Endodermal cell (in vitro differentiated cells): ENCODE results near the gene WDR91. TPM values are rescaled to one million over a fixed set of nuclear protein-coding genes. Genes with fewer than 3 reads are reported as not detected.
"Not testable (repeated sequence)": the region's sequence is repeated elsewhere in the genome, so short reads cannot be mapped to it uniquely, and the experiment has no call there.

Source experiments
- DNase-seq: peaks from one replicate; pipeline ENCODE4 v3.0.0-alpha.2; 2017
- H3K27ac ChIP-seq: 2 replicates; pipeline ENCODE4 v1.5.1; 2013; ENCODE audit warnings: mild to moderate bottlenecking, low read depth, low read length, moderate library complexity
- H3K27me3 ChIP-seq: 2 replicates; pipeline ENCODE4 v1.6.1; 2013; ENCODE audit warnings: mild to moderate bottlenecking, low read length, moderate library complexity; ENCODE audit not compliant: insufficient read depth, control insufficient read depth, poor library complexity, severe bottlenecking
- H3K36me3 ChIP-seq: 2 replicates; pipeline ENCODE4 v1.7.0; 2013; ENCODE audit warnings: mild to moderate bottlenecking, low read length, moderate library complexity; ENCODE audit not compliant: control insufficient read depth, insufficient read depth
- H3K4me1 ChIP-seq: one replicate; pipeline ENCODE4 v1.7.0; 2013; ENCODE audit warnings: low read length; ENCODE audit not compliant: control insufficient read depth, insufficient read depth
- H3K4me3 ChIP-seq: 2 replicates; pipeline ENCODE4 v1.5.1; 2013; ENCODE audit warnings: mild to moderate bottlenecking, low read length, moderate library complexity
- H3K9ac ChIP-seq: 2 replicates; pipeline ENCODE4 v1.6.1; 2013; ENCODE audit warnings: mild to moderate bottlenecking, low read length, moderate library complexity; ENCODE audit not compliant: poor library complexity, severe bottlenecking; ENCODE audit errors: extremely low read depth
- H3K9me3 ChIP-seq: 2 replicates; pipeline ENCODE4 v1.6.1; 2013; ENCODE audit warnings: mild to moderate bottlenecking, low read length, moderate library complexity; ENCODE audit not compliant: control insufficient read depth
- H3K27ac Mint-ChIP-seq: 2 replicates; pipeline ENCODE4 v1.8.0; 2020; ENCODE audit warnings: mixed read lengths
- H3K27me3 Mint-ChIP-seq: 2 replicates; pipeline ENCODE4 v1.8.0; 2021; ENCODE audit warnings: mild to moderate bottlenecking, mixed read lengths; ENCODE audit not compliant: insufficient read depth
- H3K36me3 Mint-ChIP-seq: 2 replicates; pipeline ENCODE4 v1.8.0; 2020; ENCODE audit warnings: low read depth, mixed read lengths
- H3K4me1 Mint-ChIP-seq: 2 replicates; pipeline ENCODE4 v1.8.0; 2020; ENCODE audit warnings: mixed read lengths
- H3K4me3 Mint-ChIP-seq: 2 replicates; pipeline ENCODE4 v1.8.0; 2020; ENCODE audit warnings: mild to moderate bottlenecking, moderate library complexity, mixed read lengths
- H3K9me3 Mint-ChIP-seq: 2 replicates; pipeline ENCODE4 v1.8.0; 2020; ENCODE audit warnings: mild to moderate bottlenecking, mixed read lengths
- CTCF ChIP-seq: fragments of 200-600 bp; sonication (generic); conservative IDR thresholded peaks from 2 replicates; pipeline ENCODE4 v1.5.0; 2021; ENCODE audit warnings: antibody characterized with exemption, mild to moderate bottlenecking
- WGBS, 2 experiments: methylation state at CpG; one replicate each; pipeline versions ENCODE4 v1.1.5 to v1.1.7; 2013; ENCODE audit warnings: missing lambda C conversion rate in 2 of 2, mixed read lengths in 1 of 2; ENCODE audit not compliant: insufficient coverage in 1 of 2, insufficient read length in 1 of 2; 5-methylcytosine and 5-hydroxymethylcytosine counted together
- total RNA-seq, 2 donors: library from RNA; stranded (reverse); fragmentation: NEBNext Ultra II Directional in 1 of 2; extraction: Animal tissue kit (Norgen Biotek cat#: 25700) in 1 of 2; gene quantifications; 2 replicates in 1 of 2; 3 replicates in 1 of 2; pipeline ENCODE4 v1.2.1, GENCODE V29; 2021

The WDR91 gene
- total RNA-seq, 2 donors from 2014 or later = 8.2 to 9.6 TPM

GRCh38 chr7:135234727-135235126, 23.4 kb upstream of the WDR91 start:
- H3K4me3 Mint-ChIP-seq = no peak overlapping the region
- no peaks in the 10 kb centered on the region for H3K9me3 Mint-ChIP-seq

DNA sequence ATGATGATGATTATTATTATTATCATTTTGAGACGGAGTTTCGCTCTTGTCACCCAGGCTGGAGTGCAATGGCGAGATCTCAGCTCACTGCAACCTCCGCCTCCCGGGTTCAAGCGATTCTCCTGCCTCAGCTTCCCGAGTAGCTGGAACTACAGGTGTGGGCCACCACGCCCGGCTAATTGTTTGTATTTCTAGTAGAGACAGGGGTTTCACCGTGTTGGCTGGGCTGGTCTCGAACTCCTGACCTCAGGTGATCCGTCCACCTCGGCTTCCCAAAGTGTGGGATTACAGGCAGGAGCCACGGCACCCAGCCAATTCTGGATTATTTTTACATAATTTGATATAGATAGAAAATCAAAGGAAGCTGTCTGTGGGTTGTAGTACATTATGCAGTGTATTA, 22.8 kb upstream of the WDR91 start:
- not testable (repeated sequence) for H3K4me1 Mint-ChIP-seq, H3K27ac Mint-ChIP-seq, H3K4me3 ChIP-seq, H3K27ac ChIP-seq, H3K4me3 Mint-ChIP-seq, H3K9me3 Mint-ChIP-seq, H3K27me3 Mint-ChIP-seq, DNase-seq, H3K36me3 Mint-ChIP-seq, H3K4me1 ChIP-seq, H3K36me3 ChIP-seq, H3K9me3 ChIP-seq, H3K9ac ChIP-seq, H3K27me3 ChIP-seq
- 90 to 94% methylated on average over 2 to 14 of the region's 14 CpGs for WGBS, 2 experiments

More at GRCh38 chr7:135234727-135235126, 23.4 kb upstream of the WDR91 start:
- H3K27me3 ChIP-seq = no peaks in the 10 kb centered on the region
- Mint-ChIP-seq H3K27me3 (no peaks in the 10 kb centered on the region), H3K4me1 (peaks cover 6% of the 10 kb centered on the region), H3K27ac (no peak overlapping the region), H3K36me3 (no peaks in the 10 kb centered on the region)
- TF ChIP-seq CTCF = no peak
- H3K9ac ChIP-seq = no peak overlapping the region
- no peaks in the 10 kb centered on the region for H3K4me1 ChIP-seq
- 86 to 95% methylated on average over 4 of the region's 4 CpGs for WGBS, 2 experiments
- no peaks in the 10 kb centered on the region for H3K36me3 ChIP-seq
- H3K4me3 ChIP-seq = no peak overlapping the region
- H3K27ac ChIP-seq = no peak overlapping the region
- H3K9me3 ChIP-seq = no peaks in the 10 kb centered on the region
- no peak for DNase-seq

- WGBS, 2 experiments = 94 to 95% methylated on average over 14 to 28 of the region's 28 CpGs
- no peaks in the 10 kb centered on the region for H3K36me3 ChIP-seq
- H3K27me3 Mint-ChIP-seq = no peaks in the 10 kb centered on the region
- H3K9me3 ChIP-seq = no peaks in the 10 kb centered on the region
- no peak within 1 kb of the TSS for H3K9ac ChIP-seq
- no peaks in the 10 kb centered on the region for H3K4me1 Mint-ChIP-seq
- DNase-seq = no peak
- no peak within 1 kb of the TSS for H3K27ac ChIP-seq
- no peaks in the 10 kb centered on the region for H3K36me3 Mint-ChIP-seq
- no peak within 1 kb of the TSS for H3K4me3 Mint-ChIP-seq
- no peaks in the 10 kb centered on the region for H3K4me1 ChIP-seq
- no peaks in the 10 kb centered on the region for H3K9me3 Mint-ChIP-seq
- no peak within 1 kb of the TSS for H3K4me3 ChIP-seq
- H3K27me3 ChIP-seq = no peaks in the 10 kb centered on the region
- no peak for TF ChIP-seq CTCF
- H3K27ac Mint-ChIP-seq = no peak within 1 kb of the TSS
These were observed 22.2 kb upstream of the WDR91 start, which contains the start of gene STRA8 for GRCh38 chr7:135233570-135233969. STRA8 (plus strand) TSS chr7:135233838; CDS start chr7:135240525, 6,687 bp downstream.

DNA sequence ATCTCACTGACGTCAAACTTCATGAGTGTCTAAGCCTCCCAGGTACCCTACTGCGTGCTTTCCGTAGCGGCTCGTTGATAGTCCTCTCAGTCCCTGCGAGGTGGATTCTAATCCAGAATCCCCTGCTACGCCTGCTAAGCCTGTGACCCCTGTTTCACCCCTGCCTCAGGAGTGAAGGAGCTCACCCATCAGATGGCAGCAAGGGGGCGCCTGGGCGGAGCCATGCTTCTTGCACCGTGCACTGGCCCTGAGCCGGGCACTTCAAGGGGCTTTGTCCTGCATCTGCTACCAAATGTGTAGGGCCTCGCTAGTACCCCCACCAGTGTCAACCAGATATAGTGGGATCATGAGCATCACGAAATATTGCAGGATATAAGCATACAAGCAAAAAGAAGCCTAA, 21.4 kb upstream of the WDR91 start:
- H3K9ac ChIP-seq = no peak overlapping the region
- no peak overlapping the region for H3K4me3 ChIP-seq
- H3K27me3 ChIP-seq = no peaks in the 10 kb centered on the region
- Mint-ChIP-seq H3K4me3 (no peak overlapping the region), H3K4me1 (no peaks in the 10 kb centered on the region), H3K27me3 (no peaks in the 10 kb centered on the region), H3K9me3 (no peaks in the 10 kb centered on the region), H3K36me3 (no peaks in the 10 kb centered on the region), H3K27ac (no peak overlapping the region)
- WGBS, 2 experiments = 90 to 92% methylated on average over 12 to 13 of the region's 13 CpGs
- peak; percentile 76 for DNase-seq
- TF ChIP-seq CTCF = peak; percentile 64
- H3K27ac ChIP-seq = no peak overlapping the region
- H3K36me3 ChIP-seq = no peaks in the 10 kb centered on the region
- H3K4me1 ChIP-seq = no peaks in the 10 kb centered on the region
- no peaks in the 10 kb centered on the region for H3K9me3 ChIP-seq
